K562 (cell line): ENCODE measurements around the gene ANO6.

Source experiments
- JUNB ChIP-seq: fragments of 450-650 bp; formaldehyde crosslinking; conservative IDR thresholded peaks from 2 replicates; pipeline ENCODE4 v1.4.0; 2020; ENCODE audit warnings: mild to moderate bottlenecking
- POLR2A ChIP-seq: fragments of 450-650 bp; conservative IDR thresholded peaks from 2 replicates; pipeline ENCODE4 v1.6.1; 2016
- POLR2AphosphoS5 ChIP-seq: IDR thresholded peaks from 2 replicates; pipeline ENCODE4 v1.6.1; 2011; ENCODE audit warnings: mild to moderate bottlenecking, low read depth, low read length, moderate library complexity; ENCODE audit not compliant: control insufficient read depth, insufficient read depth
- TRIM24 ChIP-seq, 2 experiments: fragments of 450-650 bp; IDR thresholded peaks; 2 replicates each; pipeline ENCODE4 v1.6.1; 2016
- ZBTB33 ChIP-seq: sonication (generic); formaldehyde crosslinking; IDR thresholded peaks from 2 replicates; pipeline ENCODE4 v1.8.1; 2023; ENCODE audit warnings: mild to moderate bottlenecking, missing genetic modification reagents
- ZNF316 ChIP-seq: fragments of 450-650 bp; IDR thresholded peaks from 2 replicates; pipeline ENCODE4 v1.6.1; 2016
- TF ChIP-seq, protein P1 (sequence below): sonication (generic); formaldehyde crosslinking; IDR thresholded peaks from 2 replicates; pipeline ENCODE4 v1.8.1; 2023; ENCODE audit warnings: mild to moderate bottlenecking, missing genetic modification reagents

DNA sequence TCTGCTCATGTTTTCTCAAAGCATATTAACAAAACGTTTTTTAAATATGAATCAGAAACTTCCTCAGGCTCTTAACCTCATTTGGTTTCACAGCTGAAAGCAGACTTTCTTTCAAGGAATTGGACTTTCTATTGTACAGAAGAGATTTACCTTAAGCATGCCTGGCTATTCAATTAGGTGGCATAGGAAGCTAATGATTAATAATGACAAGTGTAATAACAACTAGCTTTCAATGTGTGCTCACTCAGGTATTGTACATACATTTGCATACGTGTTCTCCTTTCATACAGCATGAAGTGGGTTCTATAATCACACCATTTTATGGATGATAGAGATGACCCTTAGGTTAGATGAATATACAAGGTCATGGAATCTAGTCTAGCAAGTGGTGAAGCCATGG is 115.7 kb downstream of the ANO6 start:
- TF ChIP-seq POLR2AphosphoS5 (no peak), JUNB (no peak), TRIM24 (IDR thresholded peaks at IDR 0.05) (no peak), POLR2A (no peak), ZBTB33 (CRISPR knock-in tag) (no peak), ZNF316 (no peak)
- TF ChIP-seq, protein P1, sequence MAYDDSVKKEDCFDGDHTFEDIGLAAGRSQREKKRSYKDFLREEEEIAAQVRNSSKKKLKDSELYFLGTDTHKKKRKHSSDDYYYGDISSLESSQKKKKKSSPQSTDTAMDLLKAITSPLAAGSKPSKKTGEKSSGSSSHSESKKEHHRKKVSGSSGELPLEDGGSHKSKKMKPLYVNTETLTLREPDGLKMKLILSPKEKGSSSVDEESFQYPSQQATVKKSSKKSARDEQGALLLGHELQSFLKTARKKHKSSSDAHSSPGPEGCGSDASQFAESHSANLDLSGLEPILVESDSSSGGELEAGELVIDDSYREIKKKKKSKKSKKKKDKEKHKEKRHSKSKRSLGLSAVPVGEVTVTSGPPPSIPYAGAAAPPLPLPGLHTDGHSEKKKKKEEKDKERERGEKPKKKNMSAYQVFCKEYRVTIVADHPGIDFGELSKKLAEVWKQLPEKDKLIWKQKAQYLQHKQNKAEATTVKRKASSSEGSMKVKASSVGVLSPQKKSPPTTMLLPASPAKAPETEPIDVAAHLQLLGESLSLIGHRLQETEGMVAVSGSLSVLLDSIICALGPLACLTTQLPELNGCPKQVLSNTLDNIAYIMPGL (CRISPR knock-in tag): no peak
